ENCODE results near the gene XPO5. TPM values are rescaled to one million over a fixed set of nuclear protein-coding genes. Genes with fewer than 3 reads are reported as not detected.
"Not testable (repeated sequence)": the region's sequence is repeated elsewhere in the genome, so short reads cannot be mapped to it uniquely, and the experiment has no call there.

The XPO5 gene
- total and polyA plus RNA-seq, 7 donors, result 3.0 to 53.7 (median 13.7) TPM

DNA sequence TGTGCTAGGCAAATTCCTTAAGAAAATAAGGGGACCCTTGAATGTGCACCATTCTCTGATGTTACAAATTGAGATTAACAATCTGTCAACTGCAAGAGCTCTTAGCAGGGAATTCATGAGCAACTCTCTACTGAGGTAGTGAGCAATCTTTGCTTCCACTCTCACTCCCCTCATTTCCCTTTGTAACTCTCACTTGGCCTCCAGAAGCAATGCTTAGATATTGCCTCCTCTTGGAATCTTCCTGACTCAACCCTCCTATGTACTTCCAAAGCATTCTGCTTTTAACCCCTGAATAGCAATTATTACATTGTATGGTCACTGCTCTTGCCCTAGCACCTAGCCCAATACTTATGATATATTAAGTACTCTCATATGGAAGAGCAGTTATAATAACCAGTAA is 16.5 kb downstream of the XPO5 start:
- no peak for TF ChIP-seq POLR2A (IDR thresholded peaks at IDR 0.05)
- TF ChIP-seq, protein P1, sequence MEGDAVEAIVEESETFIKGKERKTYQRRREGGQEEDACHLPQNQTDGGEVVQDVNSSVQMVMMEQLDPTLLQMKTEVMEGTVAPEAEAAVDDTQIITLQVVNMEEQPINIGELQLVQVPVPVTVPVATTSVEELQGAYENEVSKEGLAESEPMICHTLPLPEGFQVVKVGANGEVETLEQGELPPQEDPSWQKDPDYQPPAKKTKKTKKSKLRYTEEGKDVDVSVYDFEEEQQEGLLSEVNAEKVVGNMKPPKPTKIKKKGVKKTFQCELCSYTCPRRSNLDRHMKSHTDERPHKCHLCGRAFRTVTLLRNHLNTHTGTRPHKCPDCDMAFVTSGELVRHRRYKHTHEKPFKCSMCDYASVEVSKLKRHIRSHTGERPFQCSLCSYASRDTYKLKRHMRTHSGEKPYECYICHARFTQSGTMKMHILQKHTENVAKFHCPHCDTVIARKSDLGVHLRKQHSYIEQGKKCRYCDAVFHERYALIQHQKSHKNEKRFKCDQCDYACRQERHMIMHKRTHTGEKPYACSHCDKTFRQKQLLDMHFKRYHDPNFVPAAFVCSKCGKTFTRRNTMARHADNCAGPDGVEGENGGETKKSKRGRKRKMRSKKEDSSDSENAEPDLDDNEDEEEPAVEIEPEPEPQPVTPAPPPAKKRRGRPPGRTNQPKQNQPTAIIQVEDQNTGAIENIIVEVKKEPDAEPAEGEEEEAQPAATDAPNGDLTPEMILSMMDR (IDR thresholded peaks at IDR 0.05), result no peak
- TF ChIP-seq EP300 (IDR thresholded peaks at IDR 0.05), result no peak
- no peak for TF ChIP-seq POLR2AphosphoS5 (IDR thresholded peaks at IDR 0.05)
- Histone ChIP-seq H3K36me3 (peaks cover 13 to 99% (median 64%) of the 10 kb centered on the region in 4 donors), H3K27me3 (no peaks in the 10 kb centered on the region), H3K4me3 (no peak overlapping the region), H3K4me1 (no peaks in the 10 kb centered on the region), H3K27ac (no peak overlapping the region), H3K9me3 (no peaks in the 10 kb centered on the region)
- no peak for DNase-seq
- intact Hi-C loops (cut with DNase I), result no loop called here

DNA sequence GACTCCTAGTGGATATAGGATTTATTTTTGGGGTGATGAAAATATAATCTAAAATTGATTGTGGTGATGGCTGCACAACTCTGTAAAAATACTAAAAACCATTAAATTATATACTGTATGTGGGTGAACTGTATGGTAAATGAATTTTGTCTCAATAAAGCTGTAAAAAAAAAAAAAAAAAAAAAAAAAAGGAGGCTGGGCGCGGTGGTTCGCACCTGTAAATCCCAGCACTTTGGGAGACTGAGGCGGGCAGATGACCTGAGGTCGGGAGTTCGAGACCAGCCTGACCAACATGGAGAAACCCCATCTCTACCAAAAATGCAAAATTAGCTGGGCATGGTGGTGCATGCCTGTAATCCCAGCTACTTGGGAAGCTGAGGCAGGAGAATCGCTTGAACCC is 18.2 kb downstream of the XPO5 start:
- H3K4me1 ChIP-seq; H3K9me3 ChIP-seq; H3K4me3 ChIP-seq; intact Hi-C loops (cut with DNase I); DNase-seq; H3K27ac ChIP-seq; H3K27me3 ChIP-seq: not testable (repeated sequence)
- H3K36me3 ChIP-seq, result peaks cover 17 to 99% (median 60%) of the 10 kb centered on the region in 4 donors
- 94 to 95% methylated on average over 7 of the region's 7 CpGs for WGBS, 2 donors

DNA sequence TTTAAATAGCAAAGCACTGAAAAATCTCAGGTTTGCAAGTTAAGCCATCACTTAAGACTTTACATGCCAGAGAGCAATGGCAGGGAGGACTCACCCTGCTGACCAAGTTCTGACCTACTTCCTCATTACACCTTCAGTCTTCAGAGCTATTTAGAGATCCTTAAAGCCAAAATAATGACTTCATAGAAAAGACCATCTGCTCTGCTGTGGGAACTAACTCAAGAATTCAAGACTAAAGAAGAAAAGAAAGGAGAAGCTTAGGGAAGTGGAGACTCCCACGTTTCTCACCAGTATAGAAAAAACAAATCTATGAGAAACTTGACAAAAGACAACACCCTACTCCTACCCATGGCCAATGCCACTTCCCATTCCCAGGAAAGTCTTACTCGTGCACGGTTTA is 28.6 kb downstream of the XPO5 start:
- no peak overlapping the region for H3K4me3 ChIP-seq
- WGBS, 2 donors, result 87 to 88% methylated on average over 3 of the region's 3 CpGs
- intact Hi-C loops (cut with DNase I), result no loop called here
- DNase-seq, result no peak
- no peaks in the 10 kb centered on the region for H3K27me3 ChIP-seq
- no peaks in the 10 kb centered on the region for H3K9me3 ChIP-seq
- TF ChIP-seq POLR2AphosphoS5 (IDR thresholded peaks at IDR 0.05), result no peak
- no peak for TF ChIP-seq EP300 (IDR thresholded peaks at IDR 0.05)
- TF ChIP-seq, protein P1 (IDR thresholded peaks at IDR 0.05), result no peak
- no peak for TF ChIP-seq POLR2A (IDR thresholded peaks at IDR 0.05)
- H3K27ac ChIP-seq, result no peak overlapping the region
- peaks cover 19 to 100% (median 49%) of the 10 kb centered on the region in 4 donors for H3K36me3 ChIP-seq
- no peaks in the 10 kb centered on the region for H3K4me1 ChIP-seq

DNA sequence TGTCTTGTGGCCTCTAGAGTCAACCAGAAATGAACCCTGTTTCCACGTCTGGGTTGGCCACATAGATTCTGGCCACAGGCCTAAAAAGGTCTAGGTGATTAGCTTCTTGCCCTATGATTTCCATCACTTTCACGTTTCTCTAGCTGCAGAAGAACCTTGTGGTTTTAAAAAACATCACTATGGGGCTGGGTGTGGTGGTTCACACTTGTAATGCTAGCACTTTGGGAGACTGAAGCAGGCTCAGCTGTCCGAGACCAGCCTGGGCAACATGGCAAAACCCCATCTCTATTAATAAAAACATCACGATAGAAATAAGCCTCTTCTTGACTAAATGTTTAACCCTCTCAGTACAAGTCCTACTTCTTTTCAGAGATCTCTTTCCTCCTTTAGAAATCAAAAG is 31.4 kb downstream of the XPO5 start:
- no peaks in the 10 kb centered on the region for H3K27me3 ChIP-seq
- H3K9me3 ChIP-seq, result no peaks in the 10 kb centered on the region
- no peak for TF ChIP-seq EP300 (IDR thresholded peaks at IDR 0.05)
- TF ChIP-seq POLR2AphosphoS5 (IDR thresholded peaks at IDR 0.05), result no peak
- no peak for TF ChIP-seq POLR2A (IDR thresholded peaks at IDR 0.05)
- TF ChIP-seq, protein P1 (IDR thresholded peaks at IDR 0.05), result no peak
- 74 to 78% methylated on average over 4 of the region's 4 CpGs for WGBS, 2 donors
- DNase-seq, result no peak
- peaks cover 16 to 95% (median 41%) of the 10 kb centered on the region in 4 donors for H3K36me3 ChIP-seq
- H3K4me1 ChIP-seq, result no peaks in the 10 kb centered on the region
- H3K27ac ChIP-seq, result no peak overlapping the region
- intact Hi-C loops (cut with DNase I), result no loop called here
- H3K4me3 ChIP-seq, result no peak overlapping the region

DNA sequence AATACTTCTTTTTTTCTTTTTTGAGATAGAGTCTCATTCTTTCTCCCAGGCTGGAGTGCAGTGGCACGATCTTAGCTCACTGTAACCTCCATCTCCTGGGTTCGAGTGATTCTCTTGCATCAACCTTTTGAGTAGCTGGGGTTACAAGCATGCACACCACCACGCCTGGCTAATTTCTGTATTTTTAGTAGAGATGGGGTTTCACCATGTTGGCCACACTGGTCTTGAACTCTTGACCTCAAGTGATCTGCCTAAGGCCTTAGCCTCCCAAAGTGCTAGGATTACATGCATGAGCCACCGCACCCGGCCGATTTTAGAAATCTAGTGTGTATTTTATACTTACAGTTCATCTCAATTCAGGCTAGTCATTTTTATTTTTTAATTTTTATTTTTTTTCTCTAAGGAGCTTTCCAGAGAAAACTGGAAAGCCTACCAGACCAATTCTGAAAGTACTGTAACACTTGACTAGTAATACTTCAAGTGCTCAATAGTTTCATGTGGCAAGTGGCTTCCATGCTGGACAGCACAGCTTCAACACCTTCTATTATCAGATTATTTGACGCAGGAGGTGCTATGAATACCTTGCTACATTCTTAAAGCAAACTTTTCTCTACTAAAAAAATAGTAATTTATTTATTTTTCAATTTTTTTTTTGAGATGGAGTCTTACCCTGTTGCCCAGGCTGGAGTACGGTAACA is 33.9 kb downstream of the XPO5 start:
- intact Hi-C loops (cut with DNase I), result no loop called here
- no peaks in the 10 kb centered on the region for H3K4me1 ChIP-seq

DNA sequence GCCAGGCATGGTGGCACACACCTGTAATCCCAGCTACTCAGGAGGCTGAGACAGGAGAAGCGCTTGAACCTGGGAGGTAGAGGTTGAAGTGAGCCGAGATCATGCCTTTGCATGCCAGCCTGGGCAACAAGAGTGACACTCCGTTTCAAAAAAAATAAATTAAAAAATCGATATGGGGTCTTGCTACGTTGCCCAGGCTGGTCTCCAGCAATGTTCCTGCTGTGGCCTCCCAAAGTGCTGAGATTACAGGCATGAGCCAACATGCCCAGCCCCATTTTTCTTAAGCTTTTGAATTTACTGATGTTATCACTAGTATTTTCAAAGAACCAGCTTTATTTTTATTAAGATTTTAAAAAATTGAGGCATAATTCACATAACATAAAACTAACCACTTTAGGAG is 35.3 kb downstream of the XPO5 start:
- peaks cover 0 to 81% (median 21%) of the 10 kb centered on the region in 4 donors for H3K36me3 ChIP-seq
- TF ChIP-seq POLR2A (IDR thresholded peaks at IDR 0.05) (no peak), POLR2AphosphoS5 (IDR thresholded peaks at IDR 0.05) (no peak), EP300 (IDR thresholded peaks at IDR 0.05) (no peak)
- TF ChIP-seq, protein P1 (IDR thresholded peaks at IDR 0.05), result no peak
- 98% methylated on average over 5 of the region's 5 CpGs for WGBS, 2 donors

More for the DNA sequence above, 33.9 kb downstream of the XPO5 start:
- H3K27me3 ChIP-seq, result no peaks in the 10 kb centered on the region
- no peak overlapping the region for H3K27ac ChIP-seq
- no peak for TF ChIP-seq EP300 (IDR thresholded peaks at IDR 0.05)
- no peak for DNase-seq
- peaks cover 1 to 87% (median 28%) of the 10 kb centered on the region in 4 donors for H3K36me3 ChIP-seq
- H3K9me3 ChIP-seq, result no peaks in the 10 kb centered on the region
- no peak overlapping the region for H3K4me3 ChIP-seq
- WGBS, 2 donors, result 95% methylated on average over 8 of the region's 8 CpGs

DNA sequence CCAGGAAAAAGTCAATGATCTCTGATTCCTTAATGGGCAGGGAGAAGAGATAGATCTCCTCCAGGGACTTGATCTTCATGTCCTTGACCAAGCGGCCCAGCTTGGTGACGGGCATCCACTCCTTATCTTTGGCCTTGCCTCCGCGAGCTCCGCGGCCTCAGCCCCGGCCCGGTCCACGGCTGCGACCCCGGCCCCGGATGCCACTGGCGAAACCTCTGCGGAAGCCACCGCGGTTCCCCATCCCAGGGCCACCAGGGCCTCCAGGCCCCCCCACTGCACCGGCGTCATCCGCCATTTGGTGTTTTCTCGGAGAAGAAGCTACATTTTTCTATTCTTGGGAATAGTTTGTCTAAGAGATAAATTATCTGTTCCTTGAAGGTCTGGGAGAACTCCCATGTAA is 36.4 kb downstream of the XPO5 start:
- WGBS, 2 donors, result 98% methylated on average over 20 of the region's 20 CpGs
- intact Hi-C loops (cut with DNase I); H3K4me3 ChIP-seq; H3K9me3 ChIP-seq; H3K27me3 ChIP-seq; H3K4me1 ChIP-seq; DNase-seq; H3K27ac ChIP-seq: not testable (repeated sequence)
- H3K36me3 ChIP-seq, result peaks cover 0 to 76% (median 12%) of the 10 kb centered on the region in 4 donors

More for the DNA sequence above, 35.3 kb downstream of the XPO5 start:
- intact Hi-C loops (cut with DNase I), result no loop called here
- DNase-seq, result no peak
- H3K27ac ChIP-seq, result no peak overlapping the region
- no peak overlapping the region for H3K4me3 ChIP-seq
- no peaks in the 10 kb centered on the region for H3K27me3 ChIP-seq
- H3K9me3 ChIP-seq, result no peaks in the 10 kb centered on the region
- no peaks in the 10 kb centered on the region for H3K4me1 ChIP-seq

DNA sequence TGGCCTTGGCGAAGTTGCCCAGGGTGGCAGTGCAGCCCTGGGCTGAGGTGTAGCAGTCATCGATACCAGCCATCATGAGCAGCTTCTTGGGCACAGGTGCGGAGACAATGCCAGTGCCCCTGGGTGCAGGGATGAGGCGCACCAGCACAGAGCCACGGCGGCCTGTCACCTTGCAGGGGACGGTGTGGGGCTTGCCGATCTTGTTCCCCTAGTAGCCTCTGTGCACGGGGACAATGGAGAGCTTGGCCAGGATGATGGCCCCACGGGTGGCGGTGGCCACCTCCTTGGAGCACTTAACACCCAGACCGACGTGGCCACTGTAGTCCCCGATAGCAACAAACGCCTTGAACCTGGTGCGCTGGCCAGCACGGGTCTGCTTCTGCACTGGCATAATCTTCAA is 36.9 kb downstream of the XPO5 start:
- DNase-seq; H3K4me3 ChIP-seq; H3K4me1 ChIP-seq; H3K27me3 ChIP-seq; intact Hi-C loops (cut with DNase I); H3K27ac ChIP-seq; H3K9me3 ChIP-seq: not testable (repeated sequence)
- peaks cover 0 to 74% (median 13%) of the 10 kb centered on the region in 4 donors for H3K36me3 ChIP-seq
- 97 to 98% methylated on average over 15 of the region's 17 CpGs for WGBS, 2 donors

All from sigmoid colon (tissue), 7 donors.